GM19438 (cell line): Measurements from ENCODE around the gene PDZD4.

Experiments used
- ATAC-seq: cut with Tn5 transposase; IDR thresholded peaks from one replicate; pipeline ENCODE4 v1.9.1; 2021; ENCODE audit warnings: low read depth; ENCODE audit not compliant: unreplicated experiment

PDZD4 gene

GRCh38 chrX:153792368-153792767 lies 38.0 kb downstream of the PDZD4 start:
- no peak for ATAC-seq

- no peak for ATAC-seq
Measured at GRCh38 chrX:153791104-153791852, 39.1 kb downstream of the PDZD4 start.

- no peak for ATAC-seq
Measured at GRCh38 chrX:153789654-153790053, 40.7 kb downstream of the PDZD4 start.

GRCh38 chrX:153786669-153787068 lies 43.7 kb downstream of the PDZD4 start:
- no peak for ATAC-seq

- no peak for ATAC-seq
Measured at GRCh38 chrX:153784325-153784967, 45.9 kb downstream of the PDZD4 start.

- ATAC-seq: no peak
Measured at GRCh38 chrX:153783378-153784013, 46.8 kb downstream of the PDZD4 start.

GRCh38 chrX:153782871-153783270 lies 47.5 kb downstream of the PDZD4 start:
- ATAC-seq: no peak

GRCh38 chrX:153782313-153782712 lies 48.0 kb downstream of the PDZD4 start:
- no peak for ATAC-seq

- ATAC-seq: no peak
Measured at GRCh38 chrX:153781428-153782047, 48.8 kb downstream of the PDZD4 start.

GRCh38 chrX:153780678-153781427 lies 49.5 kb downstream of the PDZD4 start, which contains the start of gene SRPK3:
Gene SRPK3 (plus strand): TSS chrX:153781041. CDS start chrX:153781087, 46 bp downstream.
- no peak for ATAC-seq

- no peak for ATAC-seq
Measured at GRCh38 chrX:153779891-153780677, 50.3 kb downstream of the PDZD4 start.

GRCh38 chrX:153778684-153779101 lies 51.7 kb downstream of the PDZD4 start:
- no peak for ATAC-seq

GRCh38 chrX:153778181-153778580 lies 52.2 kb downstream of the PDZD4 start:
- no peak for ATAC-seq

GRCh38 chrX:153777261-153778090 lies 52.9 kb downstream of the PDZD4 start:
- no peak for ATAC-seq

GRCh38 chrX:153776611-153777045 lies 53.7 kb downstream of the PDZD4 start:
- ATAC-seq: no peak

GRCh38 chrX:153776120-153776599 lies 54.2 kb downstream of the PDZD4 start:
- no peak for ATAC-seq

GRCh38 chrX:153775293-153776119 lies 54.8 kb downstream of the PDZD4 start:
- no peak for ATAC-seq
